NB4 (cell line): ENCODE measurements around the gene BEST2.

Experiments used
- DNase-seq: peaks from one replicate; pipeline ENCODE4 v3.0.0; 2010; ENCODE audit warnings: low read depth
- H3K4me3 ChIP-seq: one replicate; pipeline ENCODE4 v1.5.1; 2011; ENCODE audit warnings: mild to moderate bottlenecking, low read depth, low read length, moderate library complexity
- CTCF ChIP-seq: IDR thresholded peaks from one replicate; pipeline ENCODE4 v1.5.1; 2012; ENCODE audit warnings: low read depth, low read length
- MAX ChIP-seq: IDR thresholded peaks from 2 replicates; pipeline ENCODE4 v1.6.1; 2011; ENCODE audit warnings: low read depth, low read length
- MYC ChIP-seq: IDR thresholded peaks from 2 replicates; pipeline ENCODE4 v1.6.1; 2011; ENCODE audit warnings: low read depth, low read length
- POLR2A ChIP-seq: IDR thresholded peaks from 2 replicates; pipeline ENCODE4 v1.6.1; 2011; ENCODE audit warnings: mild to moderate bottlenecking; ENCODE audit not compliant: insufficient read length; ENCODE audit errors: extremely low read depth

BEST2 gene

GRCh38 chr19:12790628-12791344 lies 39.2 kb downstream of the BEST2 start:
- no peak for DNase-seq
- peak overlapping the region; percentile 57 for H3K4me3 ChIP-seq
- TF ChIP-seq MYC (no peak), MAX (no peak; the same call in 1 of the 2 replicates), CTCF (no peak), POLR2A (no peak)

- H3K4me3 ChIP-seq: peak within 1 kb of the TSS; percentile 78
- peak; percentile 98 for DNase-seq
- peak; percentile 90; the same call in 1 of the 2 replicates for TF ChIP-seq MAX
- TF ChIP-seq POLR2A: peak; percentile 100
- TF ChIP-seq MYC: peak; percentile 46; the same call in 1 of the 2 replicates
- TF ChIP-seq CTCF: no peak
Observed at GRCh38 chr19:12791345-12792050, 39.9 kb downstream of the BEST2 start, which contains the start of gene JUNB. Gene JUNB (plus strand): TSS chr19:12791486. CDS start chr19:12791772, 286 bp downstream.

DNA sequence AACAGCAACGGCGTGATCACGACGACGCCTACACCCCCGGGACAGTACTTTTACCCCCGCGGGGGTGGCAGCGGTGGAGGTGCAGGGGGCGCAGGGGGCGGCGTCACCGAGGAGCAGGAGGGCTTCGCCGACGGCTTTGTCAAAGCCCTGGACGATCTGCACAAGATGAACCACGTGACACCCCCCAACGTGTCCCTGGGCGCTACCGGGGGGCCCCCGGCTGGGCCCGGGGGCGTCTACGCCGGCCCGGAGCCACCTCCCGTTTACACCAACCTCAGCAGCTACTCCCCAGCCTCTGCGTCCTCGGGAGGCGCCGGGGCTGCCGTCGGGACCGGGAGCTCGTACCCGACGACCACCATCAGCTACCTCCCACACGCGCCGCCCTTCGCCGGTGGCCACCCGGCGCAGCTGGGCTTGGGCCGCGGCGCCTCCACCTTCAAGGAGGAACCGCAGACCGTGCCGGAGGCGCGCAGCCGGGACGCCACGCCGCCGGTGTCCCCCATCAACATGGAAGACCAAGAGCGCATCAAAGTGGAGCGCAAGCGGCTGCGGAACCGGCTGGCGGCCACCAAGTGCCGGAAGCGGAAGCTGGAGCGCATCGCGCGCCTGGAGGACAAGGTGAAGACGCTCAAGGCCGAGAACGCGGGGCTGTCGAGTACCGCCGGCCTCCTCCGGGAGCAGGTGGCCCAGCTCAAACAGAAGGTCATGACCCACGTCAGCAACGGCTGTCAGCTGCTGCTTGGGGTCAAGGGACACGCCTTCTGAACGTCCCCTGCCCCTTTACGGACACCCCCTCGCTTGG lies 40.7 kb downstream of the BEST2 start:
- peak overlapping the region; percentile 78 for H3K4me3 ChIP-seq
- TF ChIP-seq MAX: peak; percentile 77
- peak; percentile 70; the same call in 1 of the 2 replicates for TF ChIP-seq MYC
- no peak for TF ChIP-seq CTCF
- TF ChIP-seq POLR2A: peak; percentile 48
- DNase-seq: peak; percentile 88

DNA sequence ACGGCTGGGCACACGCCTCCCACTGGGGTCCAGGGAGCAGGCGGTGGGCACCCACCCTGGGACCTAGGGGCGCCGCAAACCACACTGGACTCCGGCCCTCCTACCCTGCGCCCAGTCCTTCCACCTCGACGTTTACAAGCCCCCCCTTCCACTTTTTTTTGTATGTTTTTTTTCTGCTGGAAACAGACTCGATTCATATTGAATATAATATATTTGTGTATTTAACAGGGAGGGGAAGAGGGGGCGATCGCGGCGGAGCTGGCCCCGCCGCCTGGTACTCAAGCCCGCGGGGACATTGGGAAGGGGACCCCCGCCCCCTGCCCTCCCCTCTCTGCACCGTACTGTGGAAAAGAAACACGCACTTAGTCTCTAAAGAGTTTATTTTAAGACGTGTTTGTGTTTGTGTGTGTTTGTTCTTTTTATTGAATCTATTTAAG lies 41.3 kb downstream of the BEST2 start:
- TF ChIP-seq MYC (no peak), MAX (no peak), CTCF (no peak)
- DNase-seq: no peak
- H3K4me3 ChIP-seq: peak overlapping the region; percentile 78
